Tibial nerve (tissue), 4 donors: ENCODE data around the gene MS4A10. TPM values are rescaled to one million over a fixed set of nuclear protein-coding genes. Genes with fewer than 3 reads are reported as not detected.

Source experiments
- DNase-seq, 2 donors: peaks; one replicate each; pipeline ENCODE4 v3.0.0-alpha.2; 2019; ENCODE audit warnings: low spot score in 2 of 2
- H3K27ac ChIP-seq, 4 donors: fragments of 200-600 bp; sonication (generic) in 3 of 4; one replicate each; pipeline ENCODE4 v1.5.1; 2017 to 2019; ENCODE audit warnings: mild to moderate bottlenecking in 1 of 4
- H3K27me3 ChIP-seq, 2 donors: fragments of 200-600 bp; sonication (generic) in 1 of 2; one replicate each; pipeline versions ENCODE4 v1.5.1 to v1.6.0; 2017 to 2019
- H3K36me3 ChIP-seq, 3 donors: fragments of 200-600 bp; sonication (generic); one replicate each; pipeline ENCODE4 v1.5.1; 2018 to 2019
- H3K4me1 ChIP-seq, 4 donors: fragments of 200-600 bp; sonication (generic) in 3 of 4; one replicate each; pipeline ENCODE4 v1.5.1; 2017 to 2019
- H3K4me3 ChIP-seq, 4 donors: fragments of 200-600 bp; sonication (generic) in 3 of 4; one replicate each; pipeline ENCODE4 v1.5.1; 2017 to 2019; ENCODE audit warnings: mild to moderate bottlenecking in 1 of 4, moderate library complexity in 1 of 4
- H3K9me3 ChIP-seq, 4 donors: fragments of 200-600 bp; sonication (generic) in 3 of 4; one replicate each; pipeline ENCODE4 v1.5.1; 2017 to 2019
- EP300 ChIP-seq, 2 donors: sonication (generic); formaldehyde crosslinking; IDR thresholded peaks; one replicate each; pipeline ENCODE4 v1.6.1; 2017; ENCODE audit warnings: antibody characterized with exemption in 2 of 2, mild to moderate bottlenecking in 1 of 2
- POLR2A ChIP-seq, 2 donors: fragments of 450-650 bp; IDR thresholded peaks; one replicate each; pipeline ENCODE4 v1.6.1; 2017; ENCODE audit warnings: antibody characterized with exemption in 2 of 2, mild to moderate bottlenecking in 2 of 2, moderate library complexity in 2 of 2
- WGBS, 2 donors: methylation state at CpG; one replicate each; pipeline ENCODE4 v1.1.5; 2018; 5-methylcytosine and 5-hydroxymethylcytosine counted together
- total RNA-seq, 4 donors: library from RNA; depleted of rRNA; stranded (reverse); fragments of >200 nt; gene quantifications; one replicate each; pipeline ENCODE4 v1.1.0, GENCODE V29; 2016
- TF ChIP-seq, protein P1 (sequence below), 5 experiments: fragments of 200-600 bp in 3 of 5; fragments of 450-650 bp in 2 of 5; sonication (generic) in 3 of 5; IDR thresholded peaks; one replicate each; pipeline ENCODE4 v1.5.1; 2016 to 2019; ENCODE audit warnings: antibody characterized with exemption in 5 of 5, mild to moderate bottlenecking in 3 of 5, moderate library complexity in 2 of 5

The MS4A10 gene
- total RNA-seq, 4 donors from 2014 or later = not detected

DNA sequence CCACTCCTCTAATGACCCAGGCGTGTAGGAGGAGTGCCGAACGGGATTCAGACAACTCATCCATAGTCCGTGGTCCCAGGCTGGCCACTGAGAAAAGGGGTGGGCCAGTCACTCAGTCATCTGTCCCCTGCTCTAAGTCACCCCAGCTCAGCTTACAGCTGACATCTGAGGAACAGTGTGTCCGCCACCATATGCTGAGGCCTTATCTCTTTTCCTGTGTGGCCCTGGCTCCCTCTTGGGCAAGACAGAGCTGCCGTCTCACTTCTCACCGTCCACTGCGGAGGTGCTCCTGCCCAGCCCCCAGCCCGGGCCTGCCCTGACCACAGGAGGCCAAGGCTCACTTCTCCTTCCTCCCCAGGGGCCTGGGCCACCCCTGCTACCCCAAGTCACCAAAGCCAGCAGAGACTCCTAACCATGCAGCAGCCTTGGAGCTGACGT is 63.6 kb downstream of the MS4A10 start:
- H3K4me1 ChIP-seq = peaks cover 0 to 22% (median 5%) of the 10 kb centered on the region in 4 donors
- TF ChIP-seq, protein P1, sequence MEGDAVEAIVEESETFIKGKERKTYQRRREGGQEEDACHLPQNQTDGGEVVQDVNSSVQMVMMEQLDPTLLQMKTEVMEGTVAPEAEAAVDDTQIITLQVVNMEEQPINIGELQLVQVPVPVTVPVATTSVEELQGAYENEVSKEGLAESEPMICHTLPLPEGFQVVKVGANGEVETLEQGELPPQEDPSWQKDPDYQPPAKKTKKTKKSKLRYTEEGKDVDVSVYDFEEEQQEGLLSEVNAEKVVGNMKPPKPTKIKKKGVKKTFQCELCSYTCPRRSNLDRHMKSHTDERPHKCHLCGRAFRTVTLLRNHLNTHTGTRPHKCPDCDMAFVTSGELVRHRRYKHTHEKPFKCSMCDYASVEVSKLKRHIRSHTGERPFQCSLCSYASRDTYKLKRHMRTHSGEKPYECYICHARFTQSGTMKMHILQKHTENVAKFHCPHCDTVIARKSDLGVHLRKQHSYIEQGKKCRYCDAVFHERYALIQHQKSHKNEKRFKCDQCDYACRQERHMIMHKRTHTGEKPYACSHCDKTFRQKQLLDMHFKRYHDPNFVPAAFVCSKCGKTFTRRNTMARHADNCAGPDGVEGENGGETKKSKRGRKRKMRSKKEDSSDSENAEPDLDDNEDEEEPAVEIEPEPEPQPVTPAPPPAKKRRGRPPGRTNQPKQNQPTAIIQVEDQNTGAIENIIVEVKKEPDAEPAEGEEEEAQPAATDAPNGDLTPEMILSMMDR (IDR thresholded peaks at IDR 0.05) = no peak
- TF ChIP-seq EP300 (IDR thresholded peaks at IDR 0.05) (no peak), POLR2A (IDR thresholded peaks at IDR 0.05) (no peak)
- no peaks in the 10 kb centered on the region for H3K27me3 ChIP-seq
- no peaks in the 10 kb centered on the region for H3K9me3 ChIP-seq
- no peak overlapping the region for H3K27ac ChIP-seq
- 75 to 92% methylated on average over 10 of the region's 10 CpGs for WGBS, 2 donors
- H3K4me3 ChIP-seq = no peak overlapping the region
- H3K36me3 ChIP-seq = peaks cover 0 to 93% (median 8%) of the 10 kb centered on the region in 3 donors
- no peak for DNase-seq

DNA sequence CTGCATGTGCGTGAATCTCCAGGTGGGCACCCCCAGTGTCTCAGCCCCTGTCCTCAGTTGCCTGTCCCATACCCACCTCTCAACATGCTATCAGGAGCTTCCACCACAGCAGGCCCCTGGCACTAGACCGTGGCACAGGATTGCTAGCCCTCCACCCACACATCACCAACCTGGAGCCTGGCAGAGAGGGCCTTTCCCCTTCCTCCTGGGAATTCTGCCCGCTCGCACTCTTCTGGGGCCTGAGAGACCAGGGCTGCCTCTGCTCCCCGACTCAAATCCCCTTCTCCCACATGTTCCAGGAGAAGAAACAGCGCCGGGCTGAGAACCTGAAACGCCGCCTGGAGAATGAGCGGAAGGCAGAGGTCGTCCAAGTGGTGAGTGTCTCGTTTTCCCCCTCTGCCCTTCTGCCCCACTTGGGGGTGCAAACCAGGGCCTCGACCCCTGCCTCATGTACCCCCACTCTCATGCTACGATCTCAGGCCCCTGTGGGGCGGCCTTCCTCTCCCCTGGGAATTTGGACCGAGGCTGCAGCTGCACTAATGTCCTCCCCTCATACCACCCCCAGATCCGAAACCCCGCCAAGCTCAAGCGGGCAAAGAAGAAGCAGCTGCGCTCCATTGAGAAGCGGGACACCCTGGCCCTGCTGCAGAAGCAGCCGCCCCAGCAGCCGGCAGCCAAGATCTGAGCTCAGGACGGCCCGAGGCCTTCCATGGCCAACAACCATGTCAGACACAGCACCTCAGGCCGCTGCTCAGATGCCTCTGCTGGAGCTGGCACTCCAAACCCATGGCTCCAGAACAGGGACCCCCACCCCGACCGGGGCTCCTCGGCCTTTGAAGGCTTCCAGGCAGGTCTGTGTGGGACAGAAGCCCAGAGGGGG is 64.7 kb downstream of the MS4A10 start:
- no peaks in the 10 kb centered on the region for H3K9me3 ChIP-seq
- H3K4me1 ChIP-seq = peaks cover 0 to 11% (median 0%) of the 10 kb centered on the region in 4 donors
- DNase-seq = no peak
- H3K4me3 ChIP-seq = no peak overlapping the region
- no peaks in the 10 kb centered on the region for H3K27me3 ChIP-seq
- TF ChIP-seq, protein P1 (IDR thresholded peaks at IDR 0.05) = no peak
- TF ChIP-seq EP300 (IDR thresholded peaks at IDR 0.05) (no peak), POLR2A (IDR thresholded peaks at IDR 0.05) (no peak)
- 90% methylated on average over 27 to 29 of the region's 29 CpGs for WGBS, 2 donors
- no peak overlapping the region for H3K27ac ChIP-seq
- peaks cover 0 to 87% (median 8%) of the 10 kb centered on the region in 3 donors for H3K36me3 ChIP-seq

Other genes with a start within 250 kb of the MS4A10 start
- not detected for gene MS4A8, start 85.7 kb upstream of the MS4A10 start, total RNA-seq
- not detected for gene MS4A18, start 60.6 kb upstream of the MS4A10 start, total RNA-seq
- gene MS4A15, start 28.5 kb upstream of the MS4A10 start, total RNA-seq = not detected
- gene CCDC86, start 56.8 kb downstream of the MS4A10 start, total RNA-seq = 10 to 100 TPM; 15.9 to 41.1 (median 27.3) TPM
- 1 to 10 TPM in 1 of 4 donors, under 1 TPM in 3; 0.20 to 2.4 (median 0.46) TPM for gene PTGDR2, start 70.6 kb downstream of the MS4A10 start, total RNA-seq
- not detected for gene ZP1, start 82.2 kb downstream of the MS4A10 start, total RNA-seq
- 10 to 100 TPM; 49.6 to 92.0 (median 55.5) TPM for gene PRPF19, start 121.3 kb downstream of the MS4A10 start, total RNA-seq
- 100 to 1,000 TPM; 173 to 300 (median 197) TPM for gene TMEM109, start 128.8 kb downstream of the MS4A10 start, total RNA-seq
- gene TMEM132A, start 139.1 kb downstream of the MS4A10 start, total RNA-seq = 10 to 100 TPM; 15.9 to 41.9 (median 26.6) TPM
- gene SLC15A3, start 166.8 kb downstream of the MS4A10 start, total RNA-seq = 10 to 100 TPM; 32.2 to 94.4 (median 64.8) TPM
- gene CD6, start 186.3 kb downstream of the MS4A10 start, total RNA-seq = 1 to 10 TPM in 2 of 4 donors, under 1 TPM in 1, not detected in 1; 0.59 to 3.6 (median 2.7) TPM